GM23338 (cell line): ENCODE data around the gene HSD17B11. TPM values are rescaled to one million over a fixed set of nuclear protein-coding genes. Genes with fewer than 3 reads are reported as not detected.

Source experiments
- ATAC-seq: fragments of 200-7000 bp; cut with Tn5 transposase; 3 replicates; pipeline ENCODE4 v1.9.1; 2020
- DNase-seq: peaks from one replicate; pipeline ENCODE4 v3.0.0-alpha.2; 2015; ENCODE audit warnings: low spot score
- H2AFZ ChIP-seq: fragments of 200-600 bp; sonication (generic); 2 replicates; pipeline ENCODE4 v1.8.0; 2016; ENCODE audit warnings: antibody characterized with exemption, mild to moderate bottlenecking, moderate library complexity
- H3F3A ChIP-seq: fragments of 200-600 bp; sonication (generic); replicated peaks from 2 replicates; pipeline ENCODE4 v1.8.0; 2017; ENCODE audit warnings: antibody characterized with exemption, mixed run types, low read depth
- H3K27ac ChIP-seq: fragments of 200-600 bp; sonication (generic); 2 replicates; pipeline ENCODE4 v1.6.1; 2016; ENCODE audit warnings: low read depth
- H3K27me3 ChIP-seq: fragments of 200-600 bp; sonication (generic); 2 replicates; pipeline ENCODE4 v1.8.0; 2016; ENCODE audit warnings: mild to moderate bottlenecking, mixed run types, moderate library complexity; ENCODE audit not compliant: insufficient read depth
- H3K36me3 ChIP-seq: fragments of 200-600 bp; sonication (generic); 2 replicates; pipeline ENCODE4 v1.8.0; 2016; ENCODE audit warnings: mild to moderate bottlenecking; ENCODE audit not compliant: insufficient read depth
- H3K4me1 ChIP-seq: fragments of 200-600 bp; sonication (generic); 2 replicates; pipeline ENCODE4 v1.8.0; 2016; ENCODE audit warnings: mild to moderate bottlenecking, moderate library complexity; ENCODE audit not compliant: insufficient read depth
- H3K4me2 ChIP-seq: fragments of 200-600 bp; sonication (generic); 2 replicates; pipeline ENCODE4 v1.7.1; 2017; ENCODE audit warnings: mixed run types
- H3K4me3 ChIP-seq: fragments of 200-600 bp; sonication (generic); 2 replicates; pipeline ENCODE4 v1.6.1; 2016; ENCODE audit warnings: mixed run types
- H3K79me2 ChIP-seq: fragments of 200-600 bp; sonication (generic); replicated peaks from 2 replicates; pipeline ENCODE4 v1.8.0; 2017; ENCODE audit warnings: mild to moderate bottlenecking; ENCODE audit not compliant: insufficient read depth
- H3K9me2 ChIP-seq: fragments of 200-600 bp; sonication (generic); 2 replicates; pipeline ENCODE4 v1.8.0; 2017; ENCODE audit not compliant: insufficient read depth
- H4K20me1 ChIP-seq: fragments of 200-600 bp; sonication (generic); replicated peaks from 2 replicates; pipeline ENCODE4 v1.8.0; 2017; ENCODE audit warnings: mild to moderate bottlenecking; ENCODE audit not compliant: insufficient read depth
- H3K27ac Mint-ChIP-seq: 2 replicates; pipeline ENCODE4 v1.8.0; 2020; ENCODE audit warnings: inconsistent platforms, mild to moderate bottlenecking, moderate library complexity, mixed read lengths
- H3K27me3 Mint-ChIP-seq: 3 replicates; pipeline ENCODE4 v1.8.0; 2022; ENCODE audit warnings: low read depth, mild to moderate bottlenecking, moderate library complexity, mixed read lengths, inconsistent platforms; ENCODE audit not compliant: insufficient read depth, poor library complexity
- H3K36me3 Mint-ChIP-seq: 3 replicates; pipeline ENCODE4 v1.8.0; 2021; ENCODE audit warnings: low read depth, mild to moderate bottlenecking, inconsistent platforms, moderate library complexity, mixed read lengths
- H3K4me1 Mint-ChIP-seq: 3 replicates; pipeline ENCODE4 v1.8.0; 2020; ENCODE audit warnings: mild to moderate bottlenecking, inconsistent platforms, mixed read lengths
- H3K4me3 Mint-ChIP-seq: 3 replicates; pipeline ENCODE4 v1.8.0; 2021; ENCODE audit warnings: moderate library complexity, mild to moderate bottlenecking, inconsistent platforms, mixed read lengths
- H3K9me3 Mint-ChIP-seq: 3 replicates; pipeline ENCODE4 v1.8.0; 2020; ENCODE audit warnings: moderate library complexity, mild to moderate bottlenecking, inconsistent platforms, mixed read lengths
- CREB1 ChIP-seq: fragments of 250-450 bp; sonication (Bioruptor Pico); IDR thresholded peaks from 2 replicates; pipeline ENCODE4 v1.5.0; 2020; ENCODE audit warnings: low read depth, mild to moderate bottlenecking, moderate library complexity
- CTCF ChIP-seq, 2 experiments: fragments of 200-600 bp in 1 of 2; sonication (generic) in 1 of 2; conservative IDR thresholded peaks; 2 replicates each; pipeline versions ENCODE4 v1.5.1 to v1.6.1; 2016 to 2017; ENCODE audit warnings: antibody characterized with exemption in 2 of 2, low read depth in 2 of 2, mild to moderate bottlenecking in 2 of 2, moderate library complexity in 1 of 2
- EZH2 ChIP-seq: fragments of 200-600 bp; sonication (generic); IDR thresholded peaks from one replicate; pipeline ENCODE4 v1.8.0; 2017; ENCODE audit warnings: antibody characterized with exemption, mild to moderate bottlenecking, low read depth; ENCODE audit not compliant: unreplicated experiment
- EZH2phosphoT487 ChIP-seq: fragments of 200-600 bp; sonication (generic); IDR thresholded peaks from one replicate; pipeline ENCODE4 v1.8.1; 2018; ENCODE audit warnings: antibody characterized with exemption; ENCODE audit not compliant: unreplicated experiment
- JUNB ChIP-seq: IDR thresholded peaks from one replicate; pipeline ENCODE4 v1.6.1; 2016; ENCODE audit warnings: antibody characterized with exemption; ENCODE audit not compliant: unreplicated experiment
- NANOG ChIP-seq: IDR thresholded peaks from 2 replicates; pipeline ENCODE4 v1.6.1; 2016; ENCODE audit warnings: antibody characterized with exemption, borderline replicate concordance
- POLR2AphosphoS5 ChIP-seq: IDR thresholded peaks from 2 replicates; pipeline ENCODE4 v1.6.1; 2016; ENCODE audit warnings: antibody characterized with exemption, low read depth
- REST ChIP-seq: IDR thresholded peaks from one replicate; pipeline ENCODE4 v1.6.1; 2018; ENCODE audit warnings: antibody characterized with exemption; ENCODE audit not compliant: unreplicated experiment
- STAT1 ChIP-seq: IDR thresholded peaks from one replicate; pipeline ENCODE4 v1.6.1; 2016; ENCODE audit warnings: antibody characterized with exemption; ENCODE audit not compliant: unreplicated experiment
- ZNF114 ChIP-seq: fragments of 250-450 bp; sonication (Bioruptor Pico); IDR thresholded peaks from 2 replicates; pipeline ENCODE4 v1.5.0; 2020; ENCODE audit warnings: mild to moderate bottlenecking, moderate library complexity
- ZNF331 ChIP-seq: fragments of 250-450 bp; sonication (Bioruptor Pico); IDR thresholded peaks from 2 replicates; pipeline ENCODE4 v1.5.0; 2020; ENCODE audit warnings: low read depth, mild to moderate bottlenecking, moderate library complexity
- polyA plus RNA-seq: library from polyadenylated mRNA; unstranded; fragments of >200 nt; fragmentation: Nextera tagmentation; extraction: Ambion mirVana; gene quantifications from 2 replicates; pipeline ENCODE4 v1.2.1, GENCODE V29; 2016
- total RNA-seq: library from RNA; depleted of rRNA; stranded (reverse); fragments of >200 nt; shearing (Covaris generic); gene quantifications from 2 replicates; pipeline ENCODE4 v1.2.3, GENCODE V29; 2014
- TF ChIP-seq, protein P1 (sequence below): IDR thresholded peaks from 2 replicates; pipeline ENCODE4 v1.6.1; 2016; ENCODE audit warnings: antibody characterized with exemption
- TF ChIP-seq, protein P2 (sequence below): fragments of 250-450 bp; sonication (Bioruptor Pico); IDR thresholded peaks from 2 replicates; pipeline ENCODE4 v1.5.0; 2020; ENCODE audit warnings: mild to moderate bottlenecking, moderate library complexity

The HSD17B11 gene
- total and polyA plus RNA-seq, 2 experiments from 2014 or later: 9.7 to 14.8 TPM

- Histone ChIP-seq H3F3A (no peaks in the 10 kb centered on the region), H3K27me3 (no peaks in the 10 kb centered on the region), H3K79me2 (no peaks in the 10 kb centered on the region), H3K27ac (no peak overlapping the region), H3K4me3 (no peak overlapping the region), H3K4me1 (no peaks in the 10 kb centered on the region; the same call in 1 of the 2 replicates), H4K20me1 (no peaks in the 10 kb centered on the region), H3K4me2 (no peak overlapping the region), H2AFZ (peak overlapping the region; percentile 23; the same call in 1 of the 2 replicates), H3K9me2 (no peaks in the 10 kb centered on the region), H3K36me3 (no peaks in the 10 kb centered on the region)
- Mint-ChIP-seq H3K9me3 (peaks cover 13% of the 10 kb centered on the region; the same call in 2 of the 3 replicates), H3K27ac (no peak overlapping the region), H3K36me3 (peaks cover 7% of the 10 kb centered on the region; the same call in 2 of the 3 replicates), H3K27me3 (peaks cover 6% of the 10 kb centered on the region), H3K4me1 (peaks cover 22% of the 10 kb centered on the region), H3K4me3 (no peak overlapping the region)
- DNase-seq (no peak), ATAC-seq (no peak)
- TF ChIP-seq EZH2phosphoT487 (no peak), EZH2 (no peak), REST (no peak), CREB1 (CRISPR knock-in tag) (no peak), STAT1 (no peak), JUNB (no peak), ZNF331 (CRISPR knock-in tag) (no peak), NANOG (no peak), ZNF114 (CRISPR knock-in tag) (no peak), CTCF (conservative IDR thresholded peaks at IDR 0.05; ENCODE audit: low read depth in 2 of 2) (no peak), POLR2AphosphoS5 (no peak)
- TF ChIP-seq, protein P1, sequence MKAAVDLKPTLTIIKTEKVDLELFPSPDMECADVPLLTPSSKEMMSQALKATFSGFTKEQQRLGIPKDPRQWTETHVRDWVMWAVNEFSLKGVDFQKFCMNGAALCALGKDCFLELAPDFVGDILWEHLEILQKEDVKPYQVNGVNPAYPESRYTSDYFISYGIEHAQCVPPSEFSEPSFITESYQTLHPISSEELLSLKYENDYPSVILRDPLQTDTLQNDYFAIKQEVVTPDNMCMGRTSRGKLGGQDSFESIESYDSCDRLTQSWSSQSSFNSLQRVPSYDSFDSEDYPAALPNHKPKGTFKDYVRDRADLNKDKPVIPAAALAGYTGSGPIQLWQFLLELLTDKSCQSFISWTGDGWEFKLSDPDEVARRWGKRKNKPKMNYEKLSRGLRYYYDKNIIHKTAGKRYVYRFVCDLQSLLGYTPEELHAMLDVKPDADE: no peak
- TF ChIP-seq, protein P2, sequence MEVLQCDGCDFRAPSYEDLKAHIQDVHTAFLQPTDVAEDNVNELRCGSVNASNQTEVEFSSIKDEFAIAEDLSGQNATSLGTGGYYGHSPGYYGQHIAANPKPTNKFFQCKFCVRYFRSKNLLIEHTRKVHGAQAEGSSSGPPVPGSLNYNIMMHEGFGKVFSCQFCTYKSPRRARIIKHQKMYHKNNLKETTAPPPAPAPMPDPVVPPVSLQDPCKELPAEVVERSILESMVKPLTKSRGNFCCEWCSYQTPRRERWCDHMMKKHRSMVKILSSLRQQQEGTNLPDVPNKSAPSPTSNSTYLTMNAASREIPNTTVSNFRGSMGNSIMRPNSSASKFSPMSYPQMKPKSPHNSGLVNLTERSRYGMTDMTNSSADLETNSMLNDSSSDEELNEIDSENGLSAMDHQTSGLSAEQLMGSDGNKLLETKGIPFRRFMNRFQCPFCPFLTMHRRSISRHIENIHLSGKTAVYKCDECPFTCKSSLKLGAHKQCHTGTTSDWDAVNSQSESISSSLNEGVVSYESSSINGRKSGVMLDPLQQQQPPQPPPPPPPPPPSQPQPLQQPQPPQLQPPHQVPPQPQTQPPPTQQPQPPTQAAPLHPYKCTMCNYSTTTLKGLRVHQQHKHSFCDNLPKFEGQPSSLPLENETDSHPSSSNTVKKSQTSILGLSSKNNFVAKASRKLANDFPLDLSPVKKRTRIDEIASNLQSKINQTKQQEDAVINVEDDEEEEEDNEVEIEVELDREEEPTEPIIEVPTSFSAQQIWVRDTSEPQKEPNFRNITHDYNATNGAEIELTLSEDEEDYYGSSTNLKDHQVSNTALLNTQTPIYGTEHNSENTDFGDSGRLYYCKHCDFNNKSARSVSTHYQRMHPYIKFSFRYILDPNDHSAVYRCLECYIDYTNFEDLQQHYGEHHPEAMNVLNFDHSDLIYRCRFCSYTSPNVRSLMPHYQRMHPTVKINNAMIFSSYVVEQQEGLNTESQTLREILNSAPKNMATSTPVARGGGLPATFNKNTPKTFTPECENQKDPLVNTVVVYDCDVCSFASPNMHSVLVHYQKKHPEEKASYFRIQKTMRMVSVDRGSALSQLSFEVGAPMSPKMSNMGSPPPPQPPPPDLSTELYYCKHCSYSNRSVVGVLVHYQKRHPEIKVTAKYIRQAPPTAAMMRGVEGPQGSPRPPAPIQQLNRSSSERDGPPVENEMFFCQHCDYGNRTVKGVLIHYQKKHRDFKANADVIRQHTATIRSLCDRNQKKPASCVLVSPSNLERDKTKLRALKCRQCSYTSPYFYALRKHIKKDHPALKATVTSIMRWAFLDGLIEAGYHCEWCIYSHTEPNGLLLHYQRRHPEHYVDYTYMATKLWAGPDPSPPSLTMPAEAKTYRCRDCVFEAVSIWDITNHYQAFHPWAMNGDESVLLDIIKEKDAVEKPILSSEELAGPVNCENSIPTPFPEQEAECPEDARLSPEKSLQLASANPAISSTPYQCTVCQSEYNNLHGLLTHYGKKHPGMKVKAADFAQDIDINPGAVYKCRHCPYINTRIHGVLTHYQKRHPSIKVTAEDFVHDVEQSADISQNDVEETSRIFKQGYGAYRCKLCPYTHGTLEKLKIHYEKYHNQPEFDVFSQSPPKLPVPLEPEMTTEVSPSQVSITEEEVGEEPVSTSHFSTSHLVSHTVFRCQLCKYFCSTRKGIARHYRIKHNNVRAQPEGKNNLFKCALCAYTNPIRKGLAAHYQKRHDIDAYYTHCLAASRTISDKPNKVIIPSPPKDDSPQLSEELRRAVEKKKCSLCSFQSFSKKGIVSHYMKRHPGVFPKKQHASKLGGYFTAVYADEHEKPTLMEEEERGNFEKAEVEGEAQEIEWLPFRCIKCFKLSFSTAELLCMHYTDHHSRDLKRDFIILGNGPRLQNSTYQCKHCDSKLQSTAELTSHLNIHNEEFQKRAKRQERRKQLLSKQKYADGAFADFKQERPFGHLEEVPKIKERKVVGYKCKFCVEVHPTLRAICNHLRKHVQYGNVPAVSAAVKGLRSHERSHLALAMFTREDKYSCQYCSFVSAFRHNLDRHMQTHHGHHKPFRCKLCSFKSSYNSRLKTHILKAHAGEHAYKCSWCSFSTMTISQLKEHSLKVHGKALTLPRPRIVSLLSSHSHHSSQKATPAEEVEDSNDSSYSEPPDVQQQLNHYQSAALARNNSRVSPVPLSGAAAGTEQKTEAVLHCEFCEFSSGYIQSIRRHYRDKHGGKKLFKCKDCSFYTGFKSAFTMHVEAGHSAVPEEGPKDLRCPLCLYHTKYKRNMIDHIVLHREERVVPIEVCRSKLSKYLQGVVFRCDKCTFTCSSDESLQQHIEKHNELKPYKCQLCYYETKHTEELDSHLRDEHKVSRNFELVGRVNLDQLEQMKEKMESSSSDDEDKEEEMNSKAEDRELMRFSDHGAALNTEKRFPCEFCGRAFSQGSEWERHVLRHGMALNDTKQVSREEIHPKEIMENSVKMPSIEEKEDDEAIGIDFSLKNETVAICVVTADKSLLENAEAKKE (CRISPR knock-in tag): no peak
Measured at GRCh38 chr4:87406462-87406861, 15.5 kb upstream of the HSD17B11 start.
